ENCODE measurements around the gene TCEAL6. TPM values are rescaled to one million over a fixed set of nuclear protein-coding genes. Genes with fewer than 3 reads are reported as not detected.
"Not testable (repeated sequence)": the region's sequence is repeated elsewhere in the genome, so short reads cannot be mapped to it uniquely, and the experiment has no call there.

Gene TCEAL6
- total RNA-seq, 2 donors from 2014 or later, result not detected

GRCh38 chrX:102125014-102125413 lies 17.3 kb downstream of the TCEAL6 start:
- H3K9me3 Mint-ChIP-seq, result peaks cover 37% of the 10 kb centered on the region
- not testable (repeated sequence) for H3K36me3 Mint-ChIP-seq (ENCODE audit: low read depth); H3K9me3 ChIP-seq (ENCODE audit: control insufficient read depth, low read length); H3K4me1 ChIP-seq (ENCODE audit: control insufficient read depth, insufficient read depth, low read length); H3K27ac ChIP-seq (ENCODE audit: low read depth, low read length); H3K27ac Mint-ChIP-seq; H3K4me1 Mint-ChIP-seq; H3K36me3 ChIP-seq (ENCODE audit: control insufficient read depth, insufficient read depth, low read length); DNase-seq; H3K9ac ChIP-seq (ENCODE audit: extremely low read depth, low read length, poor library complexity, severe bottlenecking)
- peak overlapping the region; percentile 55 for H3K4me3 Mint-ChIP-seq
- H3K4me3 ChIP-seq (ENCODE audit: low read length), result peak overlapping the region; percentile 68
- peaks cover 22% of the 10 kb centered on the region for H3K27me3 ChIP-seq (ENCODE audit: control insufficient read depth, insufficient read depth, low read length, poor library complexity, severe bottlenecking)
- peaks cover 47% of the 10 kb centered on the region for H3K27me3 Mint-ChIP-seq (ENCODE audit: insufficient read depth)
- 12% methylated on average over 5 of the region's 10 CpGs; no CpG with 5 or more reads in 1 of the 2 experiments for WGBS, 2 experiments (ENCODE audit: insufficient coverage in 1 of 2, insufficient read length in 1 of 2)

GRCh38 chrX:102115748-102116147 lies 26.5 kb downstream of the TCEAL6 start:
- Mint-ChIP-seq H3K9me3 (peaks cover 64% of the 10 kb centered on the region), H3K4me3 (no peak overlapping the region), H3K27me3 (ENCODE audit: insufficient read depth) (peaks cover 9% of the 10 kb centered on the region), H3K27ac (no peak overlapping the region), H3K36me3 (ENCODE audit: low read depth) (no peaks in the 10 kb centered on the region), H3K4me1 (no peaks in the 10 kb centered on the region)
- Histone ChIP-seq H3K9me3 (ENCODE audit: control insufficient read depth, low read length) (no peaks in the 10 kb centered on the region), H3K4me3 (ENCODE audit: low read length) (no peak overlapping the region), H3K36me3 (ENCODE audit: control insufficient read depth, insufficient read depth, low read length) (no peaks in the 10 kb centered on the region), H3K9ac (ENCODE audit: extremely low read depth, low read length, poor library complexity, severe bottlenecking) (no peak overlapping the region), H3K4me1 (ENCODE audit: control insufficient read depth, insufficient read depth, low read length) (no peaks in the 10 kb centered on the region), H3K27ac (ENCODE audit: low read depth, low read length) (no peak overlapping the region), H3K27me3 (ENCODE audit: control insufficient read depth, insufficient read depth, low read length, poor library complexity, severe bottlenecking) (no peaks in the 10 kb centered on the region)
- TF ChIP-seq CTCF (conservative IDR thresholded peaks at IDR 0.05), result no peak
- 91% methylated on average over 2 of the region's 2 CpGs; no CpG with 5 or more reads in 1 of the 2 experiments for WGBS, 2 experiments (ENCODE audit: insufficient coverage in 1 of 2, insufficient read length in 1 of 2)
- DNase-seq, result no peak

GRCh38 chrX:102113367-102113766 lies 28.9 kb downstream of the TCEAL6 start:
- no peak for TF ChIP-seq CTCF (conservative IDR thresholded peaks at IDR 0.05)
- H3K27me3 Mint-ChIP-seq (ENCODE audit: insufficient read depth), result no peaks in the 10 kb centered on the region
- Histone ChIP-seq H3K36me3 (ENCODE audit: control insufficient read depth, insufficient read depth, low read length) (no peaks in the 10 kb centered on the region), H3K9me3 (ENCODE audit: control insufficient read depth, low read length) (no peaks in the 10 kb centered on the region), H3K9ac (ENCODE audit: extremely low read depth, low read length, poor library complexity, severe bottlenecking) (no peak overlapping the region), H3K4me3 (ENCODE audit: low read length) (no peak overlapping the region), H3K4me1 (ENCODE audit: control insufficient read depth, insufficient read depth, low read length) (no peaks in the 10 kb centered on the region), H3K27me3 (ENCODE audit: control insufficient read depth, insufficient read depth, low read length, poor library complexity, severe bottlenecking) (no peaks in the 10 kb centered on the region), H3K27ac (ENCODE audit: low read depth, low read length) (no peak overlapping the region)
- H3K36me3 Mint-ChIP-seq (ENCODE audit: low read depth), result peaks cover 2% of the 10 kb centered on the region
- H3K4me1 Mint-ChIP-seq, result no peaks in the 10 kb centered on the region
- no peak overlapping the region for H3K27ac Mint-ChIP-seq
- no peak for DNase-seq
- H3K4me3 Mint-ChIP-seq, result no peak overlapping the region
- 51% methylated on average over 2 of the region's 4 CpGs; no CpG with 5 or more reads in 1 of the 2 experiments for WGBS, 2 experiments (ENCODE audit: insufficient coverage in 1 of 2, insufficient read length in 1 of 2)
- peaks cover 64% of the 10 kb centered on the region for H3K9me3 Mint-ChIP-seq

Other genes starting within 250 kb of the TCEAL6 start
- 1 to 10 TPM; 6.6 to 9.0 TPM for gene ZMAT1, start 210.5 kb downstream of the TCEAL6 start, total RNA-seq
- gene TCEAL2, start 16.8 kb downstream of the TCEAL6 start, total RNA-seq, result 10 to 100 TPM in 1 of 2 donors, 1 to 10 TPM in 1; 3.5 to 11.7 TPM
- 1 to 10 TPM; 5.6 to 8.4 TPM for gene BEX5, start 13.5 kb upstream of the TCEAL6 start, total RNA-seq
- 1 to 10 TPM in 1 of 2 donors, not detected in 1; 1.1 TPM for gene TCP11X1, start 72.8 kb upstream of the TCEAL6 start, total RNA-seq
- under 1 TPM; 0.62 to 0.75 TPM for gene NXF2, start 104.7 kb upstream of the TCEAL6 start, total RNA-seq

Data from endodermal cell (in vitro differentiated cells).